K562 treated with DMSO at 1 percent for 12 hours (cell line): Measurements from ENCODE around the gene WDR81. TPM values are rescaled to one million over a fixed set of nuclear protein-coding genes. Genes with fewer than 3 reads are reported as not detected.

ENCODE experiments used
- total RNA-seq: library from RNA; unstranded; fragments of 300-600 nt; gene quantifications from 2 replicates; pipeline ENCODE4 v1.2.3, GENCODE V29; 2022; ENCODE audit not compliant: insufficient read depth

WDR81 gene
- 11.0 and 19.9 TPM in 2 replicates for total RNA-seq

DNA sequence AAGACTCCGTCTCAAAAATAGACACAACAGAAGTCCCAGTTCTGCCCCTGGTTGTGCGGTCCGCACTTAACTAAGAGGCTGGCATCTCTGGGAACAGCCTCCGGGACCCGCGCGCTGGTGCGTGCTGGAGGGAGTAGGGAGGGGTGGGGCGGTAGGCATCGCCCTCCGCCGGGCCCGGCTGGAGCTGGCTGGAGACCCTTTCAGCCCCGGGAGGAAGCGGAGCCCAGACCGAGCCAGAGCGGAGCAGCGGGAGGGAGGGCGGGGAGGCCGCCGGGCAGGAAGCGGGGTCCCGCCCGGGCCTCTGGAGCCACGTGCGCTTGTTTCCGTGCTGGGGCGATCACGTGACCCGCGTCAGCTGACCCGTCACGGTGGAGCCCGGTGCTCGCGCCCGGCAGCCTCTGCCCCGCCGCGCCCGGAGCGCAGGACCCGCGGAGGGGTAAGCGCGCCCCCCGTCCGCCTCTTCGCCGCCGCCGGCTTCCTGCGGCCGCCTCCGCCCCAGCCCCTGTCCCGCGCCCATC, at the start of gene WDR81:
WDR81 (plus strand) TSS at position 354 of the 518 bp plus-strand sequence. CDS start 256 bp downstream, outside the sequence.

DNA sequence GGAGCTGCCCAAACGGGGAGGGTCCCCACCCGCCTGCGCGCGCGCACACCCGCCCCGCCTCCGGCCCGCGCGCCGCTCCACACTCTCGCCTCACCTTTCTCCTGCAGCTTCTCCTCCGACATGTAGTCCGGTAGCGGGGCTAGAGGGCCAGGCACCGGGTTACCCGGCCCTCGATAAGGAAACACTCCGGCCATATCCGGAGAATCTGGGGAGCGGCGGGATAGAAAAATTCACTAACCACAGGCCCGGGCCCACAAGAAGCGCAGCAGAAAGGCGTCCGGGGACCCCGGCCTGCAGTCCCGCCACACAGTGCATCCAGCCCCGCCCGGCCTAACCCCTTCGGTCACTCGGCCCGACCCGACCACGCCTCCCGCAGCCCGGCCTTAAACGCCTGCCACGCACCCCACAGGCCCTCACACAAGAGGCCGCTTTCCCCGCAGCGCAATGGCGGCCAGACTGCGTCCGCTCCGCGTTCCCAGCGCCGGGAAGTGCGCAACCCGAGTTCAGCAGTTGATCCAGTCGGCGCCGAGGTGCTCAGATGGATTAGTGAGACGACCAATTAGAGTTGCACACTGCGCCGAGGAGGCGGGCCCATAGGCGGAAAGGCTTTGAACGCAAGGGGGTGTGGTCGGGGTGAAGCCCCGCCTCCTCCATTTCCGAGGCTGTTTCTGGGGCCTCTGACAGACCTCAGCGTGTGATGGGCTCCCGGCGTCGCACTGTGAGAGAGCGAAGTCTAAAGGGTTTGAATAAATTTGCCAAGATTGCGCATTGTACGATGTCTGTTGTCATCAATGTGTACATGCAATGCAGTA, 39.9 kb upstream of the WDR81 start, which contains the start of gene PRPF8:
PRPF8 (minus strand) TSS at position 490 of the 812 bp plus-strand sequence; CDS start at position 194, 296 bp downstream.

DNA sequence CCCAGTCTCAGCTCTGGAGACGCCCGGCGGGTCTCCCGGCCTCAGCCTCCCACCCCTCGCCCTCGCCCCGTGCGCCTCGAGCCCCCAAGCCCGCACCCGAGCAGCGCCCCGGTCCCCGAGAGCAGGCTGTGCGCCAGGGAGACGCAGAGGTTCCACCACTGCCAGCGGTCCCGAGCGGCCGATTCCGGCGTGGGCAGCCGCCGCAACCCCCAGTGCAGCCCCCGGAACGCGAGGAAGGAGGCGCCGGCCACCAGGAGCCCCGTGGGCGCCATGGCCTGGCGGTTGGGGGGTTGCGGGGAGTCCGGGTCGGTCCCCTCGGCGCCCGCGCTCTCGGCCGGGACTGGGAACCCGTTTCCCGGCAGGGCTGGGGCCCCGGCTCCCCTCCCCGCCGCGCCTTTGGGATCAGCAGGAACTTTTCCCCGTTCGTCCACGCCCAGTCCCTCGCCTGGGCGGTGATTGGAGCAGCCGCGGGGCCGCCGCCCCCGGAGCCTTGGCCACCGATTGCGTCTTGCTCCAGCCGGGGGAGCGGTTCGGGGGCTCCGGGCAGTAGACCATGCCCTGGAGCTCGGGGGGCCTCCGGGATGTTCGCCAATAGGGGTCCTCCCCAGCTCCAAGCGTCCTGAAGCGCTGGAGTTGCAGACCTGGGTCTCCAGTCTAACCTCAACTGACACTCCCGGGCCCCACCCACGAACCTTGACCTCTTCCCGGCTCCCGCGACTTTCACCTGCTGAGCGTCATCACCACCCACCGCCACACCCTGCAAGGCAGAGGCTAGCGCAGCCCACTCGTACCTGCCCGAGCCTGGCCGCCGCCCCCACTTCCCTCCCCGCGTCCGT, 14.3 kb upstream of the WDR81 start, which contains the start of gene TLCD2:
TLCD2 (minus strand) TSS at position 407 of the 836 bp plus-strand sequence; CDS start at position 272, 135 bp downstream.

DNA sequence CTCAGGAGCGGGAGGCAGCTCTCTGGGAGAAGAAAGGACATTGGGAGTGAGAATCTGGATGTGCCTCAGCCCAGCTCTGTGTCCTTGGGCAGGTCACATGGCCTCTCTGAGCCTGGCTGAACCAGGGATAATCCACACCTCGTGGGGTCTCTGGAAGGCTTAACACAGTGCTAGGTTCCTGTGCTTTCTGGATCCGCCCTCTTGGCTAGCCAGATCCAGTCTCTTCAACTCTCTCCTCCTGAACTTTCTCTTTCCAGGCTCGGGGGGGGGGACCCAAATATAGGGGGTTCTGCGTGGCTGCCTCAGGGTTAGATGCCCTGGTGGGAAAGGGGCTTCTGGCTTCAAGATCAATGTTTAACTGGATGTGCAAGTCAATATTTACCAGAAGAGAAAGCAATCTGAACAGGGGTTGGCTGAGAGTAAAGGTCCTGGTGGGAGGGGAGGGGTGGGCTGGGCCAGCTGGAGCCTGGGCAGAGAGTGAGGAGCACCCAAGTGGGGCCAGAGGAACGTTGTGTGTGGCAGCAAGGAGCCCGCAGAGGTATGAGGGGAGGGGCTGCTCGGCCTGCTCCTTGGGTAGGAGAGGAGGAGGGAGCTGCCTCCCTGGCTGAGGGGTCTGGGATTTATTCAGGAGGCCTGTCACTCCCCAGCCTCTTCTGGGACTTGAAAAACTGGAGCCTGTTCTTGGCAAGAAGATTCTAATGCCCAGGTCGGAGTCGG, 18.0 kb downstream of the WDR81 start, which contains the start of gene SERPINF2:
SERPINF2 (plus strand) TSS at position 501 of the 717 bp plus-strand sequence. CDS start 2,125 bp downstream, outside the sequence.

Other genes starting within 250 kb of the WDR81 start
- 13.4 and 33.3 TPM in 2 replicates for gene MYO1C, start 232.0 kb upstream of the WDR81 start, total RNA-seq
- gene INPP5K, start 208.1 kb upstream of the WDR81 start, total RNA-seq: 29.7 and 35.1 TPM in 2 replicates
- gene PITPNA, start 161.9 kb upstream of the WDR81 start, total RNA-seq: 17.3 and 40.3 TPM in 2 replicates
- gene SLC43A2, start 95.9 kb upstream of the WDR81 start, total RNA-seq: 3.5 and 3.6 TPM in 2 replicates
- 3.1 and 4.3 TPM in 2 replicates for gene SCARF1, start 79.0 kb upstream of the WDR81 start, total RNA-seq
- gene RILP, start 74.8 kb upstream of the WDR81 start, total RNA-seq: 36.3 and 50.8 TPM in 2 replicates
- gene PRPF8, start 39.8 kb upstream of the WDR81 start, total RNA-seq: 71.5 and 159 TPM in 2 replicates
- 0.90 and 1.8 TPM in 2 replicates for gene TLCD2, start 14.3 kb upstream of the WDR81 start, total RNA-seq
- not detected in 2 replicates for gene SERPINF2, start 18.2 kb downstream of the WDR81 start, total RNA-seq
- gene SERPINF1, start 37.4 kb downstream of the WDR81 start, total RNA-seq: 58.4 and 68.3 TPM in 2 replicates
- gene SMYD4, start 105.2 kb downstream of the WDR81 start, total RNA-seq: 4.2 and 14.3 TPM in 2 replicates
- gene RPA1, start 105.3 kb downstream of the WDR81 start, total RNA-seq: 32.9 and 59.2 TPM in 2 replicates